SU-DHL-6 (cell line): ENCODE measurements around the gene PPP2R2B.

Source experiments
- EZH2phosphoT487 ChIP-seq: fragments of 200-600 bp; sonication (generic), shearing (Covaris generic); conservative IDR thresholded peaks from 2 replicates; pipeline ENCODE4 v1.6.1; 2018; ENCODE audit warnings: mild to moderate bottlenecking, antibody characterized with exemption, low read length, moderate library complexity, mixed read lengths
- TF ChIP-seq, protein P1 (sequence below): fragments of 200-600 bp; sonication (generic); IDR thresholded peaks from one replicate; pipeline ENCODE4 v1.5.1; 2017; ENCODE audit warnings: antibody characterized with exemption, mild to moderate bottlenecking, low read length, moderate library complexity; ENCODE audit not compliant: insufficient read depth, poor library complexity, severe bottlenecking

DNA sequence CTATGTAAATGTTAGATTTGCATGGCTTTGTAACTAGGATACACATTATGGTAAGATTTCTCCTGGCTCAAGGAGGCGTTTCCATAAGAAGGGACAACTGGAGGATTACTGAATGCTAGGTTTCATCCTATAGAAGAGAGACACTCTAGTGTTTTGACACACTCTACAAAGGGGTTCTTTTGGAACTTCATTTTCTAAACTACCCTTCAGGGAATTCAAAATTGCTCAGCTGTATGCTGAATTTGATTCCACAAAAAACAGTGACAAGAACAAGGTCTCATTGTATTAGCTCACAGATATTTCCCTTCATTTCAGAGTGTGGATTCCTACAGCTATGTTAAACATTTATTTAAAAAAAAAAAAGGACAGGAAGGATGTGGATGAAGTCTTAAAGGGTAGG, 151.7 kb downstream of the PPP2R2B start:
- TF ChIP-seq, protein P1, sequence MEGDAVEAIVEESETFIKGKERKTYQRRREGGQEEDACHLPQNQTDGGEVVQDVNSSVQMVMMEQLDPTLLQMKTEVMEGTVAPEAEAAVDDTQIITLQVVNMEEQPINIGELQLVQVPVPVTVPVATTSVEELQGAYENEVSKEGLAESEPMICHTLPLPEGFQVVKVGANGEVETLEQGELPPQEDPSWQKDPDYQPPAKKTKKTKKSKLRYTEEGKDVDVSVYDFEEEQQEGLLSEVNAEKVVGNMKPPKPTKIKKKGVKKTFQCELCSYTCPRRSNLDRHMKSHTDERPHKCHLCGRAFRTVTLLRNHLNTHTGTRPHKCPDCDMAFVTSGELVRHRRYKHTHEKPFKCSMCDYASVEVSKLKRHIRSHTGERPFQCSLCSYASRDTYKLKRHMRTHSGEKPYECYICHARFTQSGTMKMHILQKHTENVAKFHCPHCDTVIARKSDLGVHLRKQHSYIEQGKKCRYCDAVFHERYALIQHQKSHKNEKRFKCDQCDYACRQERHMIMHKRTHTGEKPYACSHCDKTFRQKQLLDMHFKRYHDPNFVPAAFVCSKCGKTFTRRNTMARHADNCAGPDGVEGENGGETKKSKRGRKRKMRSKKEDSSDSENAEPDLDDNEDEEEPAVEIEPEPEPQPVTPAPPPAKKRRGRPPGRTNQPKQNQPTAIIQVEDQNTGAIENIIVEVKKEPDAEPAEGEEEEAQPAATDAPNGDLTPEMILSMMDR: no peak
- no peak for TF ChIP-seq EZH2phosphoT487
